Measurements from ENCODE around the gene MAP4K4. TPM values are rescaled to one million over a fixed set of nuclear protein-coding genes. Genes with fewer than 3 reads are reported as not detected.

Gene MAP4K4
- total RNA-seq, 4 donors from 2014 or later, result 40.0 to 85.5 (median 59.5) TPM

GRCh38 chr2:101882769-101883307 is 185.3 kb downstream of the MAP4K4 start:
- Histone ChIP-seq H3K4me1 (peaks cover 0 to 13% of the 10 kb centered on the region in 2 donors), H3K27me3 (no peaks in the 10 kb centered on the region), H3K4me3 (no peak overlapping the region), H3K9me3 (no peaks in the 10 kb centered on the region), H3K36me3 (peaks cover 0 to 28% of the 10 kb centered on the region in 2 donors), H3K27ac (no peak overlapping the region)
- no peak for DNase-seq
- intact Hi-C loops (cut with DNase I; ENCODE audit: low total_unique reads), result loop anchor here (5.0 to 10.0 kb wide), 2 partner anchors 359 to 562 kb away; no protein-coding TSS in a partner anchor
- TF ChIP-seq POLR2A (IDR thresholded peaks at IDR 0.05) (no peak), CTCF (IDR thresholded peaks at IDR 0.05 in 4 of 5, conservative IDR thresholded peaks at IDR 0.05 in 1 of 5) (no peak)
- in situ Hi-C loops (cut with MboI; ENCODE audit: low sequenced_read_pairs in 4 of 4), result no loop called here
- no peak for ATAC-seq

GRCh38 chr2:101883860-101884259 is 186.4 kb downstream of the MAP4K4 start:
- H3K27me3 ChIP-seq, result no peaks in the 10 kb centered on the region
- H3K4me3 ChIP-seq, result no peak overlapping the region
- intact Hi-C loops (cut with DNase I; ENCODE audit: low total_unique reads) (loop anchor here (5.0 to 10.0 kb wide), 2 partner anchors 358 to 561 kb away; no protein-coding TSS in a partner anchor), in situ Hi-C loops (cut with MboI; ENCODE audit: low sequenced_read_pairs in 4 of 4) (no loop called here)
- H3K36me3 ChIP-seq, result peaks cover 0 to 18% of the 10 kb centered on the region in 2 donors
- DNase-seq, result no peak
- H3K9me3 ChIP-seq, result no peaks in the 10 kb centered on the region
- no peak overlapping the region for H3K27ac ChIP-seq
- ATAC-seq, result peak; percentile 53 to 81
- TF ChIP-seq CTCF (IDR thresholded peaks at IDR 0.05 in 4 of 5, conservative IDR thresholded peaks at IDR 0.05 in 1 of 5) (peak; percentile 33 to 47 (median 41)), POLR2A (IDR thresholded peaks at IDR 0.05) (no peak)
- peaks cover 0 to 16% of the 10 kb centered on the region in 2 donors for H3K4me1 ChIP-seq

GRCh38 chr2:101884423-101884822 is 186.9 kb downstream of the MAP4K4 start:
- intact Hi-C loops (cut with DNase I; ENCODE audit: low total_unique reads) (loop anchor here (5.0 to 10.0 kb wide), 2 partner anchors 358 to 560 kb away; no protein-coding TSS in a partner anchor), in situ Hi-C loops (cut with MboI; ENCODE audit: low sequenced_read_pairs in 4 of 4) (no loop called here)
- no peak overlapping the region for H3K27ac ChIP-seq
- peaks cover 0 to 17% of the 10 kb centered on the region in 2 donors for H3K4me1 ChIP-seq
- H3K9me3 ChIP-seq, result no peaks in the 10 kb centered on the region
- H3K4me3 ChIP-seq, result no peak overlapping the region
- peaks cover 0 to 15% of the 10 kb centered on the region in 2 donors for H3K36me3 ChIP-seq
- ATAC-seq (no peak), DNase-seq (no peak)
- TF ChIP-seq CTCF (IDR thresholded peaks at IDR 0.05 in 4 of 5, conservative IDR thresholded peaks at IDR 0.05 in 1 of 5) (no peak), POLR2A (IDR thresholded peaks at IDR 0.05) (no peak)
- H3K27me3 ChIP-seq, result no peaks in the 10 kb centered on the region

- no peak for ATAC-seq
- intact Hi-C loops (cut with DNase I; ENCODE audit: low total_unique reads), result loop anchor here (10.0 kb wide), 1 partner anchor 557 kb away; no protein-coding TSS in a partner anchor
- no peak for DNase-seq
- in situ Hi-C loops (cut with MboI; ENCODE audit: low sequenced_read_pairs in 4 of 4), result no loop called here
- H3K27ac ChIP-seq, result no peak overlapping the region
- H3K27me3 ChIP-seq, result no peaks in the 10 kb centered on the region
- H3K36me3 ChIP-seq, result peaks cover 0 to 25% of the 10 kb centered on the region in 2 donors
- H3K4me1 ChIP-seq, result peaks cover 0 to 7% of the 10 kb centered on the region in 2 donors
- no peaks in the 10 kb centered on the region for H3K9me3 ChIP-seq
- no peak overlapping the region for H3K4me3 ChIP-seq
- TF ChIP-seq POLR2A (IDR thresholded peaks at IDR 0.05) (no peak), CTCF (IDR thresholded peaks at IDR 0.05 in 4 of 5, conservative IDR thresholded peaks at IDR 0.05 in 1 of 5) (no peak)
Measured at GRCh38 chr2:101887328-101887727, 189.8 kb downstream of the MAP4K4 start.
